ENCODE measurements around the gene CADPS. TPM values are rescaled to one million over a fixed set of nuclear protein-coding genes. Genes with fewer than 3 reads are reported as not detected.

The CADPS gene
- polyA plus RNA-seq, 1 experiment, result 0.12 TPM

DNA sequence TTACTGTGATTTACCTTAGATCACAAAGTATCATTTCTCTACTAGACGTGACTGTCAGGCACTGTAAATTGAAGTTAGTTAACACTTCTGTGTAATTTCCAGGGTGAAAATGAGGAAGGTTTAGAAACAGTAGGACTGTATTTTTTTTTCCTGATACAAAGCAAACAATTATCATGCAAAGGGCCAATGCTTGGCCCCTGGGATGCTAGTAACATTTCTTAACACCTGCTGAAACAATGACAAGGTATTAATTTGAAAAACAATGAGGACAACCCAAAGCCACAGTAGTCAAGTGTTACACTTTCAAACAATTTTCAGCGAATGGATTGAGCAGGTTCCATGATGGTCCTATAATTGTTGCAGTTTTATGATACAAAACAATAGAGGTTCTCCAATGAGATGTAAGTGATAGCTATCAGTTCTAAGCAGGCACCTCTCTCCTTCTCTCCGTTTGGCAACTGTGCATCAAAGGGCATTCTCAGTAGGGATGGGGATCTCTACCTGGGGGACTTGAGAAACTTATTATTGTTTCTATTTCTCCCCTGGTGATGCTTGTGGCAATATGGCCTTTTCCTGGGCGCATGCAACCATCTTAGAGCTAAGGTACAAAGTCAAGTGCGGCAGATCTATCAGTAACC lies 435.9 kb downstream of the CADPS start:
- POLR2A ChIA-PET, result no interaction called here
- no peak overlapping the region for H3K27ac ChIP-seq (ENCODE audit: low read depth, low read length)
- no peaks in the 10 kb centered on the region for H3K9me3 ChIP-seq (ENCODE audit: control insufficient read depth, insufficient read depth, low read length)
- peaks cover 3% of the 10 kb centered on the region for H3K27me3 ChIP-seq (ENCODE audit: control insufficient read depth, insufficient read depth, low read length)
- CTCF ChIA-PET, result interaction anchor here (0.7 kb wide), 1 partner anchor 10 kb away, joined by 3 read pairs; no protein-coding TSS in a partner anchor
- TF ChIP-seq, protein P1, sequence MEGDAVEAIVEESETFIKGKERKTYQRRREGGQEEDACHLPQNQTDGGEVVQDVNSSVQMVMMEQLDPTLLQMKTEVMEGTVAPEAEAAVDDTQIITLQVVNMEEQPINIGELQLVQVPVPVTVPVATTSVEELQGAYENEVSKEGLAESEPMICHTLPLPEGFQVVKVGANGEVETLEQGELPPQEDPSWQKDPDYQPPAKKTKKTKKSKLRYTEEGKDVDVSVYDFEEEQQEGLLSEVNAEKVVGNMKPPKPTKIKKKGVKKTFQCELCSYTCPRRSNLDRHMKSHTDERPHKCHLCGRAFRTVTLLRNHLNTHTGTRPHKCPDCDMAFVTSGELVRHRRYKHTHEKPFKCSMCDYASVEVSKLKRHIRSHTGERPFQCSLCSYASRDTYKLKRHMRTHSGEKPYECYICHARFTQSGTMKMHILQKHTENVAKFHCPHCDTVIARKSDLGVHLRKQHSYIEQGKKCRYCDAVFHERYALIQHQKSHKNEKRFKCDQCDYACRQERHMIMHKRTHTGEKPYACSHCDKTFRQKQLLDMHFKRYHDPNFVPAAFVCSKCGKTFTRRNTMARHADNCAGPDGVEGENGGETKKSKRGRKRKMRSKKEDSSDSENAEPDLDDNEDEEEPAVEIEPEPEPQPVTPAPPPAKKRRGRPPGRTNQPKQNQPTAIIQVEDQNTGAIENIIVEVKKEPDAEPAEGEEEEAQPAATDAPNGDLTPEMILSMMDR (IDR thresholded peaks at IDR 0.05; ENCODE audit: low read depth, low read length), result no peak
- no peak for DNase-seq (ENCODE audit: low read depth, low spot score)
- H3K4me3 ChIP-seq (ENCODE audit: low read depth, low read length), result no peak overlapping the region

DNA sequence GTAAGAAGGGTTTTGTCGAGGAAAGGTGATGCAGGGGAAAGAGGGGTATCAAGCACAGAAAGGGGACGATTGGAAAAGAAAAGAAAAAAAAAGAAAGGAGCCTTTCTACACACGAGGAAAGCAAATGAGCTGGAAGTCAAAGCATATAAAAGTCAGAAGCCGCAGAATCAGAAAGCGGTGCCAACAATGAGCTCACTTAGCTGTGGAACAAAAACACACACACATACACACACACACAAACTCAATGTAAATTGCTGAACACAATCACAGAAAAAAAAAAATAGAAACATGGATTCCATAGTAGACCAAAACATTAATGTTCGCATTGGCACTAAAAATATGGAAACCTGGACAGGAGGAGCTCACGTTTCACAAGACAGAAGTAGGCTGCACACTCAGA lies 438.4 kb downstream of the CADPS start:
- H3K27ac ChIP-seq (ENCODE audit: low read depth, low read length), result no peak overlapping the region
- TF ChIP-seq, protein P1 (IDR thresholded peaks at IDR 0.05; ENCODE audit: low read depth, low read length), result no peak
- H3K27me3 ChIP-seq (ENCODE audit: control insufficient read depth, insufficient read depth, low read length), result peaks cover 3% of the 10 kb centered on the region
- POLR2A ChIA-PET, result no interaction called here
- CTCF ChIA-PET, result no interaction called here
- no peak for DNase-seq (ENCODE audit: low read depth, low spot score)
- no peak overlapping the region for H3K4me3 ChIP-seq (ENCODE audit: low read depth, low read length)
- H3K9me3 ChIP-seq (ENCODE audit: control insufficient read depth, insufficient read depth, low read length), result no peaks in the 10 kb centered on the region

DNA sequence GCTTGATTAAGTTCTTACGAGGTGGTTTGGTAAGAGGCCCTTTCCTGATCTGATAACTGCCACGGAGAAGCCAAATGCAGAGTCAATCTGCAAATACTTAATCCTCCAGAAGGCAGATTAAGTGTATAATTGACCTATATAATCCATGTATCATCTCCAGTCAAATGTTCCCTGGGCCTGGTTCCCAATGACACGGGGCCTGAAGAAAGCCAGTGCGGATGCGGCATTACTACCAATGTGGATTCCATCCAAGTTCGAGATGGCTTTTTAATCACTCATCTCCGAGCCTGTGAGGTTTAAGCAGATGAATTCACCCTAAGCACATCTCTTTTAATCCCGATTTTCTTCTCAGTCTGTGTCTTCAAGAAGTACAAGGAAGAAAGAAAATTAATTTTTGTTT lies 441.8 kb downstream of the CADPS start:
- CTCF ChIA-PET, result no interaction called here
- POLR2A ChIA-PET, result no interaction called here
- TF ChIP-seq, protein P1 (IDR thresholded peaks at IDR 0.05; ENCODE audit: low read depth, low read length), result no peak
- Histone ChIP-seq H3K4me3 (ENCODE audit: low read depth, low read length) (no peak overlapping the region), H3K27me3 (ENCODE audit: control insufficient read depth, insufficient read depth, low read length) (peaks cover 3% of the 10 kb centered on the region), H3K27ac (ENCODE audit: low read depth, low read length) (no peak overlapping the region), H3K9me3 (ENCODE audit: control insufficient read depth, insufficient read depth, low read length) (no peaks in the 10 kb centered on the region)
- no peak for DNase-seq (ENCODE audit: low read depth, low spot score)

DNA sequence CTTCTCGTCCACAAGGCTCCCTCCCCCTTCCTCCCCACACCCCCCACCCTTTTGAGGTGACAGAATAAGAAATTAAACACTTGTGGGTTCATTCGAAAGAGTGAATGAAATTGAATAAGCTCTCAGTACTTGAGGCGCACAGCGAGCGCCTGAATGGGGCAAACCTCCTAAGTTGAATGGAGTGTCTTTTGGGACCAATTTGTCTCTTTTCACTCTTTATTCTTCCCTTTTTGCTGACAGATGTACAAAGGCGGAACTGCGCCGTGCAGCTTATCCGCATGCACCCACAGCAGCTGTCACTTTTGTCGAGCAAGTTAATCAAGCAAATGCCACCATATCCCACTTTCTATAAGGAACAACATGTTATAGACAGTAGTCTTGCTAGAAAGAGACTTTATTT lies 454.0 kb downstream of the CADPS start:
- Histone ChIP-seq H3K27me3 (ENCODE audit: control insufficient read depth, insufficient read depth, low read length) (peaks cover 3% of the 10 kb centered on the region), H3K27ac (ENCODE audit: low read depth, low read length) (no peak overlapping the region), H3K4me3 (ENCODE audit: low read depth, low read length) (no peak overlapping the region), H3K9me3 (ENCODE audit: control insufficient read depth, insufficient read depth, low read length) (no peaks in the 10 kb centered on the region)
- no peak for DNase-seq (ENCODE audit: low read depth, low spot score)
- POLR2A ChIA-PET, result no interaction called here
- TF ChIP-seq, protein P1 (IDR thresholded peaks at IDR 0.05; ENCODE audit: low read depth, low read length), result no peak
- CTCF ChIA-PET, result no interaction called here

DNA sequence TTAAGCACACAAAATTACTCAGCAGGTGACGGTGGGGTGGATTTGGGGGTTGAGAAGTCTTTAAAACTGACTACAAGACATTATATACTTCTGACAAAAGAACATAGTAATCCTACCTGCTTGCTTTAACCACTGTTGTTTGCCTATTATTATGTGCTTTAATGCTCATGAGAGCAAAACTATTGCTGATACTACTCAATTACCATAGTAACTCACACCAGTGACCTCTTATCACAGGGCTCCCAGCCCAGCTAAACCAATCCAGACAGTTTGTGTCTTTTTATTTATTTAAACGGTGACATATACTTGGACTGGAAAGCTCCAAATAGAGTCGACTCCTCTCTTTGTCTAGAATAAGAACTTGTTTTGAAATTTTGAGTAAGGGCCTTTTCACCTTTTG lies 459.1 kb downstream of the CADPS start:
- Histone ChIP-seq H3K9me3 (ENCODE audit: control insufficient read depth, insufficient read depth, low read length) (no peaks in the 10 kb centered on the region), H3K4me3 (ENCODE audit: low read depth, low read length) (no peak overlapping the region), H3K27ac (ENCODE audit: low read depth, low read length) (no peak overlapping the region), H3K27me3 (ENCODE audit: control insufficient read depth, insufficient read depth, low read length) (peaks cover 8% of the 10 kb centered on the region)
- no peak for DNase-seq (ENCODE audit: low read depth, low spot score)
- ChIA-PET CTCF (no interaction called here), POLR2A (no interaction called here)
- TF ChIP-seq, protein P1 (IDR thresholded peaks at IDR 0.05; ENCODE audit: low read depth, low read length), result no peak
